K562 (cell line): ENCODE data around the gene CHML. TPM values are rescaled to one million over a fixed set of nuclear protein-coding genes. Genes with fewer than 3 reads are reported as not detected.
A peak's percentile ranks its signal among the peaks of the same experiment; 100 is the strongest.

Source experiments
- ATAC-seq: fragments of 200-7000 bp; cut with Tn5 transposase; 3 replicates; pipeline ENCODE4 v1.9.1; 2020; ENCODE audit warnings: moderate library complexity
- BruUV-seq: library from RNA; stranded (reverse); fragments of 400-500 nt; replicated peaks from 2 replicates; lab custom pipeline; 2021; lab: Mats Ljungman, UMichigan
- CTCF ChIA-PET: fragments of 300-600 bp; formaldehyde crosslinking; extraction: SDS; loops from one replicate; lab custom pipeline; 2021; ENCODE audit warnings: low intra/inter-chr PET ratio; lab: Yijun Ruan, JAX
- POLR2A ChIA-PET: fragments of 300-600, 350-650 bp; sonication (Branson Sonifier 250); formaldehyde crosslinking; extraction: SDS; loops from one replicate; lab custom pipeline; 2021; ENCODE audit warnings: antibody characterized with exemption, inconsistent platforms; lab: Yijun Ruan, JAX
- DNase-seq, 4 experiments: peaks; one replicate each; pipeline versions ENCODE4 v3.0.0 to v3.0.0-alpha.2; 2011 to 2018; ENCODE audit warnings: low spot score in 3 of 4, mixed read lengths in 3 of 4; ENCODE audit errors: extremely low read depth in 1 of 4
- FAIRE-seq: peaks from 2 replicates; lab custom pipeline; 2011; peaks lifted over from hg19 to GRCh38; lab: Jason Lieb, UNC
- H2AFZ ChIP-seq: 2 replicates; pipeline ENCODE4 v1.6.0; 2011; ENCODE audit warnings: low read depth, low read length, control low read depth, inconsistent platforms
- H3K27ac ChIP-seq: fragments of 200-600 bp; 3 replicates; pipeline ENCODE4 v1.8.0; 2011; ENCODE audit warnings: low read depth, mild to moderate bottlenecking, control low read depth, inconsistent platforms, low read length, moderate library complexity, mixed read lengths; ENCODE audit errors: extremely low read depth
- H3K27me3 ChIP-seq, 2 experiments: fragments of 300-600 bp in 1 of 2; 2 replicates in 1 of 2; 3 replicates in 1 of 2; pipeline versions ENCODE4 v1.6.0 to v1.8.0; 2011; ENCODE audit warnings: inconsistent platforms in 2 of 2, low read length in 2 of 2, mild to moderate bottlenecking in 1 of 2, mixed read lengths in 1 of 2, moderate library complexity in 1 of 2; ENCODE audit not compliant: control insufficient read depth in 2 of 2, insufficient read depth in 2 of 2
- H3K36me3 ChIP-seq: fragments of 300-600 bp; 3 replicates; pipeline ENCODE4 v1.8.0; 2011; ENCODE audit warnings: mild to moderate bottlenecking, low read length, inconsistent platforms; ENCODE audit not compliant: control insufficient read depth, insufficient read depth
- H3K4me1 ChIP-seq, 2 experiments: fragments of 200-600 bp in 1 of 2; replicated peaks in 1 of 2; 2 replicates in 1 of 2; 3 replicates in 1 of 2; pipeline versions ENCODE4 v1.5.1 to v1.8.0; 2011; ENCODE audit warnings: inconsistent platforms in 2 of 2, low read length in 2 of 2, mild to moderate bottlenecking in 1 of 2, mixed read lengths in 1 of 2, moderate library complexity in 1 of 2; ENCODE audit not compliant: control insufficient read depth in 2 of 2, insufficient read depth in 2 of 2
- H3K4me2 ChIP-seq: 2 replicates; pipeline ENCODE4 v1.6.1; 2011; ENCODE audit warnings: low read length, control low read depth, inconsistent platforms, mixed read lengths; ENCODE audit not compliant: insufficient read depth
- H3K4me3 ChIP-seq: fragments of 200-600 bp; sonication (generic), shearing (Covaris generic); 2 replicates; pipeline ENCODE4 v1.5.1; 2016; ENCODE audit warnings: control low read depth, inconsistent platforms
- H3K79me2 ChIP-seq: fragments of 200-600 bp; 3 replicates; pipeline ENCODE4 v1.8.0; 2011; ENCODE audit warnings: low read length, inconsistent platforms; ENCODE audit not compliant: control insufficient read depth, insufficient read depth
- H3K9ac ChIP-seq, 2 experiments: 2 replicates each; pipeline versions ENCODE4 v1.6.0 to v1.6.1; 2011; ENCODE audit warnings: low read depth in 2 of 2, low read length in 2 of 2, control low read depth in 1 of 2, inconsistent platforms in 1 of 2, mild to moderate bottlenecking in 1 of 2, mixed read lengths in 1 of 2; ENCODE audit not compliant: insufficient read depth in 1 of 2
- H3K9me1 ChIP-seq: one replicate; pipeline ENCODE4 v1.6.0; 2011; ENCODE audit warnings: inconsistent platforms, mild to moderate bottlenecking, low read length, moderate library complexity; ENCODE audit not compliant: control insufficient read depth, insufficient read depth
- H3K9me3 ChIP-seq: replicated peaks from 2 replicates; pipeline ENCODE4 v1.5.1; 2011; ENCODE audit warnings: low read depth, low read length, inconsistent platforms; ENCODE audit not compliant: control insufficient read depth, insufficient read depth
- H4K20me1 ChIP-seq: replicated peaks from 2 replicates; pipeline ENCODE4 v1.6.1; 2011; ENCODE audit warnings: low read length, inconsistent platforms, mixed read lengths; ENCODE audit not compliant: control insufficient read depth, insufficient read depth
- HDAC6 ChIP-seq: IDR thresholded peaks from 2 replicates; pipeline ENCODE4 v1.6.1; 2012; ENCODE audit warnings: low read depth, mild to moderate bottlenecking, control low read depth, inconsistent platforms, low read length, moderate library complexity
- HNRNPH1 ChIP-seq: fragments of 200-400 bp; formaldehyde crosslinking; optimal IDR thresholded peaks from 2 replicates; pipeline ENCODE3; 2017; ENCODE audit warnings: low read depth, mild to moderate bottlenecking, low read length, moderate library complexity
- KDM4B ChIP-seq, 2 experiments: fragments of 450-650 bp in 1 of 2; sonication (generic) in 1 of 2; IDR thresholded peaks; 2 replicates each; pipeline ENCODE4 v1.6.1; 2016 to 2017; ENCODE audit warnings: borderline replicate concordance in 2 of 2, antibody characterized with exemption in 1 of 2, low read depth in 1 of 2, mild to moderate bottlenecking in 1 of 2
- MTA1 ChIP-seq: fragments of 450-650 bp; IDR thresholded peaks from 2 replicates; pipeline ENCODE4 v1.6.1; 2017; ENCODE audit warnings: borderline replicate concordance
- NCOA4 ChIP-seq: fragments of 450-650 bp; IDR thresholded peaks from 2 replicates; pipeline ENCODE4 v1.6.1; 2018; ENCODE audit warnings: mild to moderate bottlenecking; ENCODE audit not compliant: partially characterized antibody
- SMC3 ChIP-seq: conservative IDR thresholded peaks from 2 replicates; pipeline ENCODE4 v1.6.1; 2011; ENCODE audit warnings: low read depth, low read length, improper control_type of control experiment; ENCODE audit not compliant: insufficient read depth
- TEAD4 ChIP-seq, 2 experiments: sonication (generic) in 1 of 2; formaldehyde crosslinking in 1 of 2; IDR thresholded peaks; 2 replicates each; pipeline versions ENCODE4 v1.6.1 to v1.8.0; 2012 to 2022; ENCODE audit warnings: borderline replicate concordance in 1 of 2, inconsistent platforms in 1 of 2, low read length in 1 of 2, mild to moderate bottlenecking in 1 of 2, missing genetic modification reagents in 1 of 2
- ZNF408 ChIP-seq: fragments of 250-450 bp; sonication (Bioruptor Pico); IDR thresholded peaks from 2 replicates; pipeline ENCODE4 v1.4.0; 2020; ENCODE audit warnings: low read depth, mild to moderate bottlenecking, moderate library complexity
- WGBS: fragments of 100-300 bp; shearing (Covaris generic); methylation state at CpG from one replicate; pipeline ENCODE4 v1.1.6; 2016; ENCODE audit warnings: low coverage, mixed read lengths; ENCODE audit not compliant: insufficient coverage; ENCODE audit errors: missing lambda C conversion rate; 5-methylcytosine and 5-hydroxymethylcytosine counted together
- in situ Hi-C: fragments of 300-500 bp; cut with MboI; formaldehyde crosslinking; loops from 4 replicates; pipeline ENCODE4 v1.15.0; 2018; ENCODE audit warnings: inconsistent platforms, mixed read lengths
- intact Hi-C: fragments of 100-400 bp; cut with micrococcal nuclease; formaldehyde crosslinking; loops from 2 replicates; pipeline ENCODE4 v1.14.2; 2022
- polyA plus RNA-seq, 8 experiments: library from polyadenylated mRNA; depleted of rRNA in 4 of 8; stranded (reverse) in 5 of 8; unstranded in 3 of 8; fragments of >200 nt; fragmentation: Nextera tagmentation in 2 of 8; fragmentation: Illumina TruSeq in 1 of 8; extraction: Ambion mirVana in 2 of 8; extraction: Trizol in 1 of 8; gene quantifications; 2 replicates each; pipeline versions ENCODE4 v1.2.1 to v1.2.3, GENCODE V29; 2011 to 2014; ENCODE audit warnings: inconsistent platforms in 1 of 8, missing spikeins in 1 of 8
- total RNA-seq, 7 experiments: library from RNA; depleted of rRNA in 6 of 7; stranded (reverse); fragments of >200 nt in 6 of 7; fragmentation: Illumina TruSeq in 2 of 7; extraction: Trizol in 2 of 7; gene quantifications; 2 replicates each; pipeline versions ENCODE4 v1.2.1 to v1.2.3, GENCODE V29; 2011 to 2021; ENCODE audit warnings: low replicate concordance in 1 of 7
- TF ChIP-seq, protein P1 (sequence below): fragments of 250-450 bp; sonication (Bioruptor Pico); IDR thresholded peaks from 2 replicates; pipeline ENCODE4 v1.4.0; 2020
- TF ChIP-seq, protein P2 (sequence below), 2 experiments: fragments of 450-650 bp in 1 of 2; sonication (generic) in 1 of 2; formaldehyde crosslinking in 1 of 2; IDR thresholded peaks in 1 of 2; conservative IDR thresholded peaks in 1 of 2; 2 replicates each; pipeline versions ENCODE4 v1.6.1 to v1.8.1; 2016 to 2023; ENCODE audit warnings: mild to moderate bottlenecking in 2 of 2, moderate library complexity in 2 of 2, inconsistent platforms in 1 of 2, missing genetic modification reagents in 1 of 2

The CHML gene
- total and polyA plus RNA-seq, 9 of the 15 experiments (the other 6 are each of a cell fraction or from before 2014, with no cell fraction given), result 13.0 to 88.3 (median 62.8) TPM

DNA sequence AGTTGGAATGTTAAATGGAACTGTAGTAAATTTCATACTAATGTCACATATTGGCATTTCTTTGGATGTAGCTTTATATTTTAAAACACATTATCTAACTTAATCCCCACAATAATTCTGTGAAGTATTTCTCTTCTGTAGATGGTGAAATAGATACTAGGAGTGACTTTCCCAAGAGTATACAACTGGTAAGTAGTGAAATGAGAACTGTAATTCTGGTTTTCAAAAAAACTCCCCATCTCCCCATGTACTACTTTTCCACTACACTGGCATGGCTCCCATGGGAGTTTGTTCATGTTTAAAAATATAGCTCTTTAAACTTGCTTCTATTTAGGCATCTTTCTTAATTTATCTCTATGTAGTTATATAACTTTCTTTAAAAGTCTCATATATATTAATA lies 10.2 kb downstream of the CHML start:
- Histone ChIP-seq H3K9me3 (no peaks in the 10 kb centered on the region), H3K79me2 (peaks cover 36% of the 10 kb centered on the region)
- CTCF ChIA-PET, result no interaction called here
- no peak for TF ChIP-seq HDAC6
- no peak for TF ChIP-seq ZNF408 (CRISPR knock-in tag)
- no peak for TF ChIP-seq MTA1
- TF ChIP-seq, all 486 proteins: peak for 0
- Histone ChIP-seq H3K4me3 (no peak overlapping the region), H3K27ac (no peak overlapping the region), H3K9me1 (no peaks in the 10 kb centered on the region), H3K9ac (no peak overlapping the region), H4K20me1 (no peaks in the 10 kb centered on the region; the same call in 1 of the 2 replicates), H3K36me3 (peaks cover 52% of the 10 kb centered on the region), H2AFZ (no peak overlapping the region), H3K27me3 (no peaks in the 10 kb centered on the region), H3K4me2 (no peak overlapping the region), H3K4me1 (no peaks in the 10 kb centered on the region)
- DNase-seq (no peak), ATAC-seq (no peak), FAIRE-seq (no peak)
- BruUV-seq, result no TSS peak
- POLR2A ChIA-PET, result interaction anchor here (0.6 to 1.6 kb wide), 6 partner anchors 8 to 218 kb away, joined by 3 to 6 read pairs (median 4); partner anchors contain the start of genes CHML, EXO1 and OPN3
- in situ Hi-C loops (no loop called here), intact Hi-C loops (no loop called here)

DNA sequence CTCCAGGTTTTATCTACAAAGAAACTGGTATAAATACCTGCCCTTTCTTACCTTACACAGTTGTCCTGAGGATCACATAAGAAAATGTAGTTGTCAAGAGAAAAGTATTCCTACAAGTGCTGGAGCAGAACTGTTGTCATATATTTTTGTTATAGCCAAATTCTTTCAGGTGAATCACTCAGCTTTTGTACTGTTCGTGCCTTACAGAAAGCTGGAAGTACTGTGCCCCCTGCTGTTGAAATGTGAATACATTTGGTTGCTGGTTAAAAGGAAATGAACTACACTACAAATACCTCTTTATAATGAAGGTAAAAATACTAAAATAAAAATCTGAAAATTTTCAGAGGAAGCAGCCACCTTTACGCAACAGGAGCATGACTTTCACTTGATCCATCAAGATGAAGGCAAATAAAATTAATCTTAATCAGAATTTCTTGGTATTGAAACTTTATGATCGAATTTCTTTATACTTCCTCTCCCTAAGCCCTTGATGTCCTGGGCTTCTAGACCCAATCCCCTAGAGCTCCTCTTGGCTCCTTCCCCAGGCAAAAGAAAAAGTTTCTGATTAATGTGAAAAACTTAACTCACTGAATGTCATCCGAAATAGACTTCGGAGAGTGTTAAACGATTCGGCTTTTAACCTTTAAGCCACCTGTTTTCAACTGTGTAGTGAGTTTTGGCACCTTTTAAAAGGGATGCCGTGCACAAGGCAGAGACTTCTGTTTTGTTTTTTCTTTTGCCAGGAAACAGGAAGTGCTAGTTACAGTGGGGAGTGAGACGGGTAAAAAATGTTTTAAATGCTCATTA lies 12.5 kb downstream of the CHML start:
- Histone ChIP-seq H3K79me2 (peaks cover 13% of the 10 kb centered on the region; the same call in 1 of the 3 replicates), H3K9me1 (no peaks in the 10 kb centered on the region), H3K27ac (no peak overlapping the region), H3K36me3 (peaks cover 29% of the 10 kb centered on the region), H3K4me1 (peaks cover 0 to 4% of the 10 kb centered on the region in 2 experiments; a peak in 1 of 5 replicates), H4K20me1 (no peaks in the 10 kb centered on the region), H3K4me2 (no peak overlapping the region), H2AFZ (no peak overlapping the region), H3K9ac (no peak overlapping the region), H3K27me3 (no peaks in the 10 kb centered on the region), H3K4me3 (no peak overlapping the region), H3K9me3 (no peaks in the 10 kb centered on the region)
- peak; percentile 65 for FAIRE-seq
- BruUV-seq, result no TSS peak
- peak; percentile 39 to 78 (median 48) for DNase-seq
- ChIA-PET CTCF (interaction anchor here (0.5 to 3.8 kb wide), 5 partner anchors 17 to 1842 kb away, joined by 3 to 43 read pairs (median 4); partner anchors contain the start of gene KMO), POLR2A (interaction anchor here (0.6 to 1.3 kb wide), 4 partner anchors 10 to 312 kb away, joined by 3 to 8 read pairs (median 3); no protein-coding TSS in a partner anchor)
- ATAC-seq, result peak; percentile 86
- intact Hi-C loops, result loop anchor here (1.0 kb wide), 2 partner anchors 16 to 96 kb away; no protein-coding TSS in a partner anchor
- in situ Hi-C loops, result no loop called here
- 63% methylated on average over 9 of the region's 9 CpGs for WGBS
- peak; percentile 45; the same call in 1 of the 2 replicates for TF ChIP-seq SMC3
- TF ChIP-seq TEAD4 (IDR thresholded peaks at IDR 0.05; ENCODE audit: low read length), result peak; percentile 40; the same call in 1 of the 2 replicates
- TF ChIP-seq TEAD4 (CRISPR knock-in tag; IDR thresholded peaks at IDR 0.05; ENCODE audit: borderline replicate concordance), result no peak
- no peak for TF ChIP-seq NCOA4
- TF ChIP-seq KDM4B (IDR thresholded peaks at IDR 0.05; ENCODE audit: borderline replicate concordance in 2 of 2, low read depth in 1 of 2), result no peak
- TF ChIP-seq, protein P1, sequence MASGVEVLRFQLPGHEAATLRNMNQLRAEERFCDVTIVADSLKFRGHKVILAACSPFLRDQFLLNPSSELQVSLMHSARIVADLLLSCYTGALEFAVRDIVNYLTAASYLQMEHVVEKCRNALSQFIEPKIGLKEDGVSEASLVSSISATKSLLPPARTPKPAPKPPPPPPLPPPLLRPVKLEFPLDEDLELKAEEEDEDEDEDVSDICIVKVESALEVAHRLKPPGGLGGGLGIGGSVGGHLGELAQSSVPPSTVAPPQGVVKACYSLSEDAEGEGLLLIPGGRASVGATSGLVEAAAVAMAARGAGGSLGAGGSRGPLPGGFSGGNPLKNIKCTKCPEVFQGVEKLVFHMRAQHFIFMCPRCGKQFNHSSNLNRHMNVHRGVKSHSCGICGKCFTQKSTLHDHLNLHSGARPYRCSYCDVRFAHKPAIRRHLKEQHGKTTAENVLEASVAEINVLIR (CRISPR knock-in tag), result no peak
- TF ChIP-seq HNRNPH1, result no peak
- TF ChIP-seq, protein P2, sequence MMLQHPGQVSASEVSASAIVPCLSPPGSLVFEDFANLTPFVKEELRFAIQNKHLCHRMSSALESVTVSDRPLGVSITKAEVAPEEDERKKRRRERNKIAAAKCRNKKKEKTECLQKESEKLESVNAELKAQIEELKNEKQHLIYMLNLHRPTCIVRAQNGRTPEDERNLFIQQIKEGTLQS (IDR thresholded peaks at IDR 0.05), result no peak
- TF ChIP-seq, protein P2 (CRISPR knock-in tag; conservative IDR thresholded peaks at IDR 0.05), result no peak
